Measurements from ENCODE around the gene ELF2. TPM values are rescaled to one million over a fixed set of nuclear protein-coding genes. Genes with fewer than 3 reads are reported as not detected.
"Not testable (repeated sequence)": the region's sequence is repeated elsewhere in the genome, so short reads cannot be mapped to it uniquely, and the experiment has no call there.

The ELF2 gene
- total RNA-seq, 1 donor from 2014 or later, result 44.4 TPM

- DNase-seq (ENCODE audit: extremely low spot score in 2 of 2), result no peak
- no peak overlapping the region for H3K4me3 ChIP-seq
Observed at GRCh38 chr4:139115226-139115625, 61.8 kb downstream of the ELF2 start.

GRCh38 chr4:139114795-139115194 is 62.2 kb downstream of the ELF2 start:
- peaks cover 0 to 23% of the 10 kb centered on the region in 2 donors for H3K36me3 ChIP-seq
- intact Hi-C loops (cut with DNase I); H3K4me3 ChIP-seq; H3K9me3 ChIP-seq; H3K27me3 ChIP-seq; H3K4me1 ChIP-seq; H3K27ac ChIP-seq; DNase-seq (ENCODE audit: extremely low spot score in 2 of 2): not testable (repeated sequence)

More at GRCh38 chr4:139115226-139115625, 61.8 kb downstream of the ELF2 start:
- H3K4me1 ChIP-seq, result no peaks in the 10 kb centered on the region
- peaks cover 0 to 23% of the 10 kb centered on the region in 2 donors for H3K36me3 ChIP-seq
- no peak overlapping the region for H3K27ac ChIP-seq
- no peaks in the 10 kb centered on the region for H3K9me3 ChIP-seq
- no peaks in the 10 kb centered on the region for H3K27me3 ChIP-seq
- TF ChIP-seq POLR2AphosphoS5 (IDR thresholded peaks at IDR 0.05; ENCODE audit: insufficient read depth in 1 of 2, low read depth in 1 of 2) (no peak), CTCF (IDR thresholded peaks at IDR 0.05) (no peak), POLR2A (IDR thresholded peaks at IDR 0.05) (no peak)
- intact Hi-C loops (cut with DNase I), result no loop called here

GRCh38 chr4:139112650-139113049 is 64.4 kb downstream of the ELF2 start:
- peaks cover 0 to 23% of the 10 kb centered on the region in 2 donors for H3K36me3 ChIP-seq
- no peak for DNase-seq (ENCODE audit: extremely low spot score in 2 of 2)
- no peak overlapping the region for H3K4me3 ChIP-seq
- no peak for TF ChIP-seq CTCF (IDR thresholded peaks at IDR 0.05)
- no peak for TF ChIP-seq POLR2A (IDR thresholded peaks at IDR 0.05)
- TF ChIP-seq POLR2AphosphoS5 (IDR thresholded peaks at IDR 0.05; ENCODE audit: insufficient read depth in 1 of 2, low read depth in 1 of 2), result no peak
- intact Hi-C loops (cut with DNase I), result no loop called here
- no peaks in the 10 kb centered on the region for H3K27me3 ChIP-seq
- H3K27ac ChIP-seq, result no peak overlapping the region
- H3K9me3 ChIP-seq, result no peaks in the 10 kb centered on the region
- no peaks in the 10 kb centered on the region for H3K4me1 ChIP-seq

- no peak for DNase-seq (ENCODE audit: extremely low spot score in 2 of 2)
- TF ChIP-seq CTCF (IDR thresholded peaks at IDR 0.05) (no peak), POLR2AphosphoS5 (IDR thresholded peaks at IDR 0.05; ENCODE audit: insufficient read depth in 1 of 2, low read depth in 1 of 2) (no peak), POLR2A (IDR thresholded peaks at IDR 0.05) (no peak)
- Histone ChIP-seq H3K27me3 (no peaks in the 10 kb centered on the region), H3K4me3 (no peak overlapping the region), H3K4me1 (no peaks in the 10 kb centered on the region), H3K9me3 (no peaks in the 10 kb centered on the region), H3K36me3 (no peaks in the 10 kb centered on the region), H3K27ac (no peak overlapping the region)
- intact Hi-C loops (cut with DNase I), result no loop called here
Observed at GRCh38 chr4:139108567-139109128, 68.4 kb downstream of the ELF2 start.

- no peaks in the 10 kb centered on the region for H3K4me1 ChIP-seq
- H3K27ac ChIP-seq, result no peak overlapping the region
- no peak for DNase-seq (ENCODE audit: extremely low spot score in 2 of 2)
- no peak overlapping the region for H3K4me3 ChIP-seq
- TF ChIP-seq CTCF (IDR thresholded peaks at IDR 0.05), result peak; percentile 66 to 89 (median 76)
- no peak for TF ChIP-seq POLR2A (IDR thresholded peaks at IDR 0.05)
- peak in 1 of 2 donors; percentile 31 for TF ChIP-seq POLR2AphosphoS5 (IDR thresholded peaks at IDR 0.05; ENCODE audit: insufficient read depth in 1 of 2, low read depth in 1 of 2)
- intact Hi-C loops (cut with DNase I), result no loop called here
- H3K36me3 ChIP-seq, result no peaks in the 10 kb centered on the region
- H3K27me3 ChIP-seq, result no peaks in the 10 kb centered on the region
- H3K9me3 ChIP-seq, result no peaks in the 10 kb centered on the region
Observed at GRCh38 chr4:139099366-139099982, 77.5 kb downstream of the ELF2 start.

All from vagina (tissue), 2 donors.